NCI-H446 treated with DMSO at 0.1 percent for 48 hours (cell line): ENCODE results near the gene FSCN2.

Experiments used
- DNase-seq: peaks from one replicate; lab custom pipeline; 2025; lab: John Stamatoyannopoulos, UW

Gene FSCN2

GRCh38 chr17:81540676-81541027 is 12.5 kb downstream of the FSCN2 start:
- DNase-seq = no peak

DNA sequence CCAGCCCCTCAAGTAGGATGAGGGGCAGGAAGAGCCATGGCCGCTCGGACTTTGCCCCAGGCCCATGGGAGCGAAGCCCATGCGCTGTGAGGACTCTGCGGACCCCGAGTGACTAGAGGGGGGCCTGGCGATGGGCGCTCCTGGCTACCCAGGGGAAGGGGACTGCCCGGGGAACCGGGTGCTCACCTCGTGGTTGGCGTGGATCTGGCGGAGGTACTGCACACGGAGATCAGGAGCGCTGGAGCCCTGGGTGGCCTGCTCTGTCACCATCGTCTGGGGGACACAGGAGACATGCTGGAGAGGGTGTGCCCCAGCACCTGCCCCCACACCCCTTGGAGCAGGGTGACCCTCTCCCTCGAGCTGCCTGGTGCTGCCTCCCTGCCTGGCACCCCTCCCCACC is 12.9 kb downstream of the FSCN2 start:
- no peak for DNase-seq

- DNase-seq = no peak
These were observed 14.5 kb downstream of the FSCN2 start for GRCh38 chr17:81542431-81543338.

GRCh38 chr17:81543339-81543675 is 15.1 kb downstream of the FSCN2 start:
- DNase-seq = peak; percentile 52

DNA sequence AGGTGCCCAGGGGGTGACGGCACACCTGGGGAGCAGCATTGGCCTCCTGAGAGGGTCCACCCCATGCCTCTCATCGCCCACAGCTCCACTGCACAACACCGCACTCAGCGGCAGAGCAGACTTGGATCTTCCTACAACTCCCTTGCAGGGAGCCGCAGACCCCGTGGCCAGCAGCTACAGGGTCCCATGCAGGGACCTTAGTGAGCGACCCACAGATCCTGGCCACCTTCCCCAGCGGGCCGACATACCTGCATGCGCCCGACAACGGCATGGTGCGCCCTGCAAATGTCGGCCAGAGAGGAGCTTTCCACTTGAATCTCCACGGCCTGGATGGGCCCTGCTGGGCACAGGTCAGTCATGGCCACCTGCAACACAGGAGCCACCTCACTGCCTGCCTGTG is 15.6 kb downstream of the FSCN2 start:
- DNase-seq = no peak

GRCh38 chr17:81544281-81544974 is 16.3 kb downstream of the FSCN2 start:
- no peak for DNase-seq

GRCh38 chr17:81545160-81545949 is 17.2 kb downstream of the FSCN2 start:
- no peak for DNase-seq

GRCh38 chr17:81546906-81547613 is 18.9 kb downstream of the FSCN2 start:
- no peak for DNase-seq

- DNase-seq = no peak
These were observed 19.4 kb downstream of the FSCN2 start for GRCh38 chr17:81547614-81547982.

DNA sequence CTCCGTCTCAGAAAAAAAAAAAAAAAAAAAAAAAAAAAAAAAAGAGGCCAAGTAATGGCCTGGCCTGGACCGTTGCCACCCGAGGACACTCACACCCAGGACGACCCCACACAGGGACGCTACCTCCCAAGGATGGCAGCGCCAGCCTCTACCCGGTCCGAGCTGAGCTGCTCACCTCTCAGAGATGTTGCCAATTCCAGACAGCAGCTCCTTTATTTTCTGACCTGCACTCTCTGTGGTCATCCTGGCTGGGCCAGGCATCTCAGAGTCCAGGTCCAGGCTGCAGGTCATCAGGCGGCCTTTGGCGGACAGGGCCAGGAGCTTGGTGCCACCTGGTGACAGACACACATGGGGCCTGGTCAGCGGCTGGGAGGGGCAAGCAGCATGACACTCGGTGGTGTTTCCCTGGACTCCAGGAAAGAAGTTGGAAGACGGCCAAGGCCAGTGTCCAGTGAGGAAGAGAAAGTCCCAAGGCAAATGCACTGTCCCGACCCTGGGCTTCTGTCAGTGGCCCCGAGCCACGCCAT is 20.9 kb downstream of the FSCN2 start:
- DNase-seq = no peak

DNA sequence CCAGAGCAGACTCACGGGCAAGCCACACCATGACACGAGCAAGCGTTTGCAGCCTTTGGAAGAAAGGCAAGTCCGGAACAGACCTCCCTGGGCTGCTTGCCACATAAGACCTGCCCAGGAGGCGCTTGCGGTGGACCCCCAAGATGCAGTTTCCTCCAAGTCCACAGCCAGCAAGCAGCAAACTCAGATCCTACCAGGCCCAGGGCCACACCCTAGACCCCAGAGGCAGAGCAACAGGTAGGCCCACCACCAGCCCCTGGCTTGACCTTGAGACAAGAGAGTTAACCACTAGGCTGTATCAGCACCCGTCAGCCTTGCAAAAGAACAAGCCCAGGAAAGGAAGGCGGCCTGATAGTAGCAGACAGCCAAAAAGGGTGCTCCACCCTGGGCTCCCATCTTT is 21.6 kb downstream of the FSCN2 start:
- no peak for DNase-seq

- no peak for DNase-seq
These were observed 22.1 kb downstream of the FSCN2 start for GRCh38 chr17:81550285-81550684.

DNA sequence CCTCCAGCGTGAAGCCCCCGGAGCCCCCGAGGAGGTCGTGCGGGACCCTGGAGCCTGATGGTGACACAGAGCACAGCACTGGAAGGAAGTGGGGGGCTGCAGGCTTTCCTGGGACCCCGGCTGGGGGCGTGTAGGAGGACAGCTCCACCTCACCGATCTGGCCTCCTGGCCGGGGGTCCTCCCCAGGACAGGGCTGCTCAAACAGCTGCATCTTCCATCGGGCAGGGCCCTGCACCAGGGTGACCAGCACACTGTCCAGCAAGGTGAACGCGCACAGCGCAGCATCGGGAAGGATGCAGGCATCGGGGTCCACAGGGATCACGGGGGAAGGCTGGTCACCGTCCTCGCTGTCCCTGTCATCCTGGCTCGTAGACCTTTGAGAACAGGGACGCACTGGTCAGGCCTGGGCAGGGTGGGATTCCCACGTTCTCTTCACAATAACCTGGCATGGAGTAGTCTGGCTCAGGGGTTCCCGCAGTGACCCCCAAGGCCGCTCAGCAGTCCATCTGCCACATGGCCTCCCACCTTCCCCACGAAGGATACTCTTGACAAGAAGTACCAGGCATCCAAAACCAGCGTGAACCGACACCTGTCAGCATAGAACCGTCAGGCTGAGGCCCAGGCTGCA is 22.8 kb downstream of the FSCN2 start:
- no peak for DNase-seq

DNA sequence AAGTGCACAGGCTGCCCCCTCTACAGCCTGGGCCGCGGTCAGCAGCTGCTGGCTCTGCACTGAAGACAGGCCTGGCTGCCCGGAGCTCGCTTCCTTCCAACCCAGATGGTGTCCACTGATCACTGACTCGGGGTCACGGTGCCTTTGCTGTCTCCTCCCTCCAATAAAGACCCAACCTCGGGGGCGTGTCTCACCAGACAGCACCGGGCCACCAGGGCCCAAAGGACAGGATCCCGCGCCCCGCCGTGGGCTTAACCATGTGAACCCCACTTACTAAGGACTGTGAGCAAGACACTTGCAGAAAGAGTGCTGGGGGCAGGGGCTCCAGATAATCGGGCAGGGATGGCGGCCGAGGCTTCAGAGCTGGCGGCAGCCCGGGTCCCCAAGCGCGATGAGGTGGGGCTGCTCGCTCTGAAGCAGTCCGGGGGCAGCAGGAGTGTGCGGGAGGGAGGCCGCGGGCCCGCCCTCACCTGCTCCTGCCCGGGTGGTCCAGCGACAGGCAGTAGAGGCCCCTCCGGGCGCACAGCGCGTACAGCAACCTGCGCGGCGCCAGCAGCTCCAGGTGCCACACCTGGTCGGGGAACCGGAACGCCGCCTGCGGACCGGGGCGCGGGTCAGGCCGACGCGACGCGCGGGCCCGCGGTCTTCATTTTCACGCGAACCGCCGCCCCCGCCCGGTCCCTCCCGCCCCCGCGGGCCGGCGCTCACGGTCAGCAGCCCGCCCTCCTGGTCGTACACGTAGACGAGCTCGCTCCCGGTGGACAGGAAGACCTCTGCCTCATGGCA is 23.5 kb downstream of the FSCN2 start:
- no peak for DNase-seq

DNA sequence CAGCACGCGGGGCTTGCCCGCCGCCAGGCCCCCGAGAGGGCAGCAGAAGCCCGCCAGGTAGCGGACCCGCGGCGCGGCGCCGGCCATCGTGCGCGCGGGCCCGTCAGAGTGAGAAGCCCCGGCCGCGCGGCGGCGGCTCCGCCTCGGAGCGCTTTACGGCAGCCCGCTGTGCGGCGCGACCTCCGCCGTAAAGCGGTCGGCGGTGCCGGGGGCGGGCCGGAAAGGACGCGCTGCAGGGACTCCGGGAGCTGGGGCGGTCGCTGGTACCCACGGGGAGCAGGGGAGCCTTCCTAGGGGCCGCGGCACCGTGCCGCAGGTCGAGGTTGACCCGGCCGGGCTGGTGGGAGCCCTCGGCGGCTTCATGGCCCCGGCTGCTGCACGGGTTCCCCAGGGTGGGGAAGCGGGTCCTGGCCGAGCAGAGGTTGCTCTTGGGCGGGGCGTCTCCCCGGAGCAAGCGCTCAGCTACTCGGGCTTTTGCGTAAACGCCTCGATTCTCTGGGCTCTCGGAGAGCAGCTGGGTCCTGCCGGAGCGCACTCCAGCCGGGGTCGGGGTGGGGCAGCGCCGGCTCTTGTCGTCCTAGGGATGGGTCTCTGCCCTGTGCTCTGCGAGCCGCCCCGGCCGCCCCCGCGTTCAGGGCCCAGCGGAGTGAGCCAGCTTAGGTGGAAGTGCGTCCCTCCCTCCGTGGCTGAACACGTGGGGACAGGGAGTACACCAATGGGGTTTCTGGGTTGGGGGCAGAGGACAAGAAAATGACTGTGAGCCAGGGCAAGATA is 24.3 kb downstream of the FSCN2 start, which contains the start of gene FAAP100:
Gene FAAP100 (minus strand): TSS at position 110 of the 774 bp plus-strand sequence. CDS start 23 bp downstream, at position 87.
- DNase-seq = peak; percentile 54

GRCh38 chr17:81553018-81553615 is 24.9 kb downstream of the FSCN2 start:
- DNase-seq = peak; percentile 55

DNA sequence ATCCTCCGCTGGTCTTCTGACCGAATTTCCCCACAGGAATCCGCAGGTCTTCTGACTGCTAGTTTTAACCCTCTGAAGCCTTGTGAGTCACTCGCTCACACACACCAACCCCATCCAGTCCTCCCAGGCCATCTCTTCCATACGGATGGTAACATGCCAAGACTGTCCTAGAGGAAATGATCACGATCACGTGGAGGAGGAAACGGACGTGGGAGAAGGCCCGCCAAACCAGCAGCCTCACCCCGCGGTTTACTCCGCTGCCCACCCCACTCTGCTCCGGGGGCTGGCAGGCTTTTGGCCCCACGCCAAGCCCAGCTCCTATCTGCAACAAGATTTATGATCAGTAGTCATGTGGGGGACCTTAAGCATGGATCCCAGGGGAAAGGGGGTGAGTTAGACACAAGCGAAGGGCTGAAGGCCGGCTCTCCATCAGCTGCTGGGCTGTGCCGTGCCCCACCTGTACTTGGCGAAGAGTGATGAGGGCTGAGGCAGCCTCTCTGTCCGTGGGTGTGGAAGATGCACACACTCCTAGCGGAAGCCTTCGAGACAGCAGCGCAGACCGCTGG is 25.5 kb downstream of the FSCN2 start:
- no peak for DNase-seq

GRCh38 chr17:81556175-81556691 is 28.1 kb downstream of the FSCN2 start:
- DNase-seq = no peak

DNA sequence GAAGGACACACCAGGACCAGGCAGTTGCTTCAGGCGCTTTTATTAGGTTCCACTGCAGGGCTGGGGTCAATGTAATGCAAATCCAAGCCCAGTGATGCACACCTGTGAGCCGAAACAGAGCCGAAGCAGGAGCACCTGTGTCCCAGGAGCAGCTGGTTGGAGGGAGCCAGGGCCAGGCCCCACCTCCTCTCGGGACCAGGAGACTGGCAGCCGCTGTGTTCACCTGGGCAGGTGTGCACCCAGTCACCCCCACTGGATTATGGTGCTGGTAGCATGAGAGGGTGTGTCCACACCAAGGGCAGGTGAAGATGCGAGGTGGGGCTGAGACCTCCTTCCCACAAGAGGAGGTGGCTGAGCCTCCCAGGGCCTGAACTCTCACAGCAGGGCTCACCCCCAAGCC is 28.7 kb downstream of the FSCN2 start:
- DNase-seq = no peak
